CD4-positive, alpha-beta T cell treated with Interleukin-12 subunit alpha and Interleukin-12 subunit beta, for 1 hour (primary cell): ENCODE measurements around the gene CUEDC1.

ENCODE experiments used
- DNase-seq: peaks from one replicate; pipeline ENCODE4 v3.0.0-alpha.2; 2020

Gene CUEDC1

GRCh38 chr17:57955183-57955931 lies at the start of gene CUEDC1:
Gene CUEDC1, minus strand, starts transcription at chr17:57955412. Its CDS starts 69,848 bp downstream, at chr17:57885564.
- peak; percentile 67 for DNase-seq

- no peak for DNase-seq
Observed at GRCh38 chr17:58004060-58004459, 48.8 kb upstream of the CUEDC1 start.

GRCh38 chr17:58002973-58003372 lies 47.8 kb upstream of the CUEDC1 start:
- no peak for DNase-seq

GRCh38 chr17:58002154-58002948 lies 47.1 kb upstream of the CUEDC1 start:
- DNase-seq: no peak

- DNase-seq: no peak
Observed at GRCh38 chr17:58001461-58002124, 46.4 kb upstream of the CUEDC1 start.

GRCh38 chr17:57999496-58000017 lies 44.3 kb upstream of the CUEDC1 start:
- peak; percentile 83 for DNase-seq

GRCh38 chr17:57999010-57999495 lies 43.8 kb upstream of the CUEDC1 start:
- DNase-seq: no peak

GRCh38 chr17:57997085-57997809 lies 42.0 kb upstream of the CUEDC1 start:
- no peak for DNase-seq

- DNase-seq: peak; percentile 71
Observed at GRCh38 chr17:57995076-57995956, 40.1 kb upstream of the CUEDC1 start.

GRCh38 chr17:57994436-57994835 lies 39.2 kb upstream of the CUEDC1 start:
- DNase-seq: no peak

- no peak for DNase-seq
Observed at GRCh38 chr17:57993471-57994365, 38.5 kb upstream of the CUEDC1 start.

GRCh38 chr17:57991537-57991936 lies 36.3 kb upstream of the CUEDC1 start:
- DNase-seq: no peak

- DNase-seq: no peak
Observed at GRCh38 chr17:57990037-57990436, 34.8 kb upstream of the CUEDC1 start.

- no peak for DNase-seq
Observed at GRCh38 chr17:57988301-57989250, 33.4 kb upstream of the CUEDC1 start.

- DNase-seq: peak; percentile 84
Observed at GRCh38 chr17:57987581-57988300, 32.5 kb upstream of the CUEDC1 start, which contains the start of gene VEZF1. Gene VEZF1, minus strand, starts transcription at chr17:57988254. Its CDS starts 143 bp downstream, at chr17:57988111.

- DNase-seq: peak; percentile 50
Observed at GRCh38 chr17:57986841-57987580, 31.8 kb upstream of the CUEDC1 start.

- DNase-seq: no peak
Observed at GRCh38 chr17:57985675-57985974, 30.4 kb upstream of the CUEDC1 start.
